K562 (cell line): ENCODE data around the gene WDR93. TPM values are rescaled to one million over a fixed set of nuclear protein-coding genes. Genes with fewer than 3 reads are reported as not detected.

Source experiments
- ARID1B ChIP-seq: fragments of 450-650 bp; IDR thresholded peaks from 2 replicates; pipeline ENCODE4 v1.6.1; 2016; ENCODE audit warnings: antibody characterized with exemption, mild to moderate bottlenecking, inconsistent platforms
- COPS2 ChIP-seq: fragments of 450-650 bp; conservative IDR thresholded peaks from 2 replicates; pipeline ENCODE4 v1.6.1; 2016; ENCODE audit warnings: mild to moderate bottlenecking, moderate library complexity
- ETV1 ChIP-seq: fragments of 450-650 bp; conservative IDR thresholded peaks from 2 replicates; pipeline ENCODE4 v1.6.1; 2016; ENCODE audit warnings: missing genetic modification characterization, control low read depth, low read depth, missing compliant biosample characterization
- HDAC2 ChIP-seq: fragments of 450-650 bp; IDR thresholded peaks from 2 replicates; pipeline ENCODE4 v1.6.1; 2016; ENCODE audit warnings: mild to moderate bottlenecking
- KLF16 ChIP-seq: IDR thresholded peaks from 2 replicates; pipeline ENCODE4 v1.6.1; 2016; ENCODE audit warnings: antibody characterized with exemption
- POLR2A ChIP-seq: fragments of 450-650 bp; conservative IDR thresholded peaks from 2 replicates; pipeline ENCODE4 v1.6.1; 2016
- POLR2H ChIP-seq: IDR thresholded peaks from 2 replicates; pipeline ENCODE4 v1.6.1; 2016; ENCODE audit warnings: missing genetic modification characterization, low read depth, mild to moderate bottlenecking, control low read depth, missing compliant biosample characterization, moderate library complexity
- PTRF ChIP-seq: fragments of 450-650 bp; IDR thresholded peaks from 2 replicates; pipeline ENCODE4 v1.6.1; 2016; ENCODE audit warnings: mild to moderate bottlenecking, missing genetic modification characterization, missing compliant biosample characterization
- RHOXF2B ChIP-seq: fragments of 250-450 bp; sonication (Bioruptor Pico); conservative IDR thresholded peaks from 2 replicates; pipeline ENCODE4 v1.5.1; 2021
- TCF7L2 ChIP-seq: fragments of 150-350 bp; IDR thresholded peaks from 2 replicates; pipeline ENCODE4 v1.6.1; 2016; ENCODE audit warnings: low read depth, mild to moderate bottlenecking, low read length, moderate library complexity
- ZNF143 ChIP-seq: sonication (generic); formaldehyde crosslinking; IDR thresholded peaks from 2 replicates; pipeline ENCODE4 v1.9.0; 2022; ENCODE audit warnings: mild to moderate bottlenecking, missing genetic modification reagents
- ZNF175 ChIP-seq: fragments of 200-800 bp; sonication (Bioruptor generic); IDR thresholded peaks from 2 replicates; pipeline ENCODE4 v1.6.1; 2016; ENCODE audit warnings: low read depth, mild to moderate bottlenecking, missing genetic modification characterization, missing compliant biosample characterization
- ZZZ3 ChIP-seq: fragments of 450-650 bp; IDR thresholded peaks from 2 replicates; pipeline ENCODE4 v1.6.1; 2016; ENCODE audit warnings: antibody characterized with exemption, mild to moderate bottlenecking, moderate library complexity
- polyA plus RNA-seq, 8 experiments: library from polyadenylated mRNA; depleted of rRNA in 4 of 8; stranded (reverse) in 5 of 8; unstranded in 3 of 8; fragments of >200 nt; fragmentation: Nextera tagmentation in 2 of 8; fragmentation: Illumina TruSeq in 1 of 8; extraction: Ambion mirVana in 2 of 8; extraction: Trizol in 1 of 8; gene quantifications; 2 replicates each; pipeline versions ENCODE4 v1.2.1 to v1.2.3, GENCODE V29; 2011 to 2014; ENCODE audit warnings: inconsistent platforms in 1 of 8, missing spikeins in 1 of 8
- total RNA-seq, 7 experiments: library from RNA; depleted of rRNA in 6 of 7; stranded (reverse); fragments of >200 nt in 6 of 7; fragmentation: Illumina TruSeq in 2 of 7; extraction: Trizol in 2 of 7; gene quantifications; 2 replicates each; pipeline versions ENCODE4 v1.2.1 to v1.2.3, GENCODE V29; 2011 to 2021; ENCODE audit warnings: low replicate concordance in 1 of 7
- TF ChIP-seq, protein P1 (sequence below): fragments of 250-450 bp; sonication (Bioruptor Pico); IDR thresholded peaks from 2 replicates; pipeline ENCODE4 v1.8.0; 2021; ENCODE audit warnings: mild to moderate bottlenecking, moderate library complexity
- TF ChIP-seq, protein P2 (sequence below): fragments of 450-650 bp; formaldehyde crosslinking; IDR thresholded peaks from 2 replicates; pipeline ENCODE4 v1.4.0; 2020; ENCODE audit warnings: mild to moderate bottlenecking, moderate library complexity
- TF ChIP-seq, protein P3 (sequence below), 2 experiments: IDR thresholded peaks in 1 of 2; conservative IDR thresholded peaks in 1 of 2; 2 replicates each; pipeline ENCODE4 v1.6.1; 2016; ENCODE audit warnings: low read depth in 2 of 2, mild to moderate bottlenecking in 1 of 2, missing compliant biosample characterization in 1 of 2, missing genetic modification characterization in 1 of 2, moderate library complexity in 1 of 2
- TF ChIP-seq, protein P4 (sequence below): IDR thresholded peaks from 3 replicates; pipeline ENCODE4 v1.6.1; 2011; ENCODE audit warnings: borderline replicate concordance, mild to moderate bottlenecking, moderate library complexity; ENCODE audit not compliant: insufficient read length; ENCODE audit errors: extremely low read depth
- TF ChIP-seq, protein P5 (sequence below), 2 experiments: fragments of 250-450 bp in 1 of 2; fragments of 450-650 bp in 1 of 2; sonication (Bioruptor Pico) in 1 of 2; IDR thresholded peaks; 2 replicates each; pipeline versions ENCODE4 v1.6.1 to v1.8.0; 2016 to 2021; ENCODE audit warnings: mild to moderate bottlenecking in 2 of 2, moderate library complexity in 2 of 2, missing compliant biosample characterization in 1 of 2, missing genetic modification characterization in 1 of 2

The WDR93 gene
- total and polyA plus RNA-seq, 9 of the 15 experiments (the other 6 are each of a cell fraction or from before 2014, with no cell fraction given): not detected

DNA sequence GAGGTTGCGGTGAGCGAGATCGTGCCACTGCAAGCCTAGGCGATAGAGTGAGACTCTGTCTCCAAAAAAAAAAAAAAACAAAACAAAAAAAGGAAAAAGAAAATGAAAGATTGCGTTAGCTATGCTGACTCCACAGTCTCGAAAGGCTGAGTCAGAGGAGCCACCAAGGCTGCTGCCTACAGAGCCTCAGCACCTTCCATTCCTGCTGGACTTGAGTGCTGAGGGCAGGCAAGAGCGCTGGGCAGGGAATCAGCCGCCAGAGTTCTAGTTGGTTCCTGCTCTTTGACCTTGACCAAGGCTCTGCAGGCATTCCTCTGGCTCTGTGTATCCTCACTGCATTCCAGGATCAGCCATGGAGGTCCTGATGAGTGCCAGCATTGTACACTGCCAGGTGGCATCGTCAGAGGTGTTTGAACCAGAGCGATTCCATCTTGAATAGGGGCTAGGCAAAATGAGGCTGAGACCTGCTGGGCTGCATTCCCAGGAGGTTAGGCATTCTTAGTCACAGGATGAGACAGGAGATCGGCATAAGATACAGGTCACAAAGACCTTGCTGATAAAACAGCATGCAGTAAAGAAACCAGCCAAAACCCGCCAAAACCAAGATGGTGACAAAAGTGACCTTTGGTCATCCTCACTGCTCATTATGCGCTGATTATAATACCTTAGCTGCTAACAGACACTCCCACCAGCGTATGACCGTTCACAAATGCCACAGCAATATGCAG is 91.4 kb downstream of the WDR93 start (continued):
- TF ChIP-seq HDAC2: no peak; the same call in 1 of the 2 replicates
- peak; percentile 64; the same call in 1 of the 2 replicates for TF ChIP-seq KLF16
- TF ChIP-seq, protein P1, sequence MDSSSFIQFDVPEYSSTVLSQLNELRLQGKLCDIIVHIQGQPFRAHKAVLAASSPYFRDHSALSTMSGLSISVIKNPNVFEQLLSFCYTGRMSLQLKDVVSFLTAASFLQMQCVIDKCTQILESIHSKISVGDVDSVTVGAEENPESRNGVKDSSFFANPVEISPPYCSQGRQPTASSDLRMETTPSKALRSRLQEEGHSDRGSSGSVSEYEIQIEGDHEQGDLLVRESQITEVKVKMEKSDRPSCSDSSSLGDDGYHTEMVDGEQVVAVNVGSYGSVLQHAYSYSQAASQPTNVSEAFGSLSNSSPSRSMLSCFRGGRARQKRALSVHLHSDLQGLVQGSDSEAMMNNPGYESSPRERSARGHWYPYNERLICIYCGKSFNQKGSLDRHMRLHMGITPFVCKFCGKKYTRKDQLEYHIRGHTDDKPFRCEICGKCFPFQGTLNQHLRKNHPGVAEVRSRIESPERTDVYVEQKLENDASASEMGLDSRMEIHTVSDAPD (CRISPR knock-in tag): peak; percentile 91
- peak; percentile 75; the same call in 1 of the 2 replicates for TF ChIP-seq ETV1 (tag)
- TF ChIP-seq ZNF143 (CRISPR knock-in tag): no peak
- TF ChIP-seq ARID1B: peak; percentile 57; the same call in 1 of the 2 replicates
- TF ChIP-seq ZNF175 (CRISPR knock-in tag): peak; percentile 96
- TF ChIP-seq POLR2H: no peak
- TF ChIP-seq COPS2: no peak
- TF ChIP-seq, protein P2, sequence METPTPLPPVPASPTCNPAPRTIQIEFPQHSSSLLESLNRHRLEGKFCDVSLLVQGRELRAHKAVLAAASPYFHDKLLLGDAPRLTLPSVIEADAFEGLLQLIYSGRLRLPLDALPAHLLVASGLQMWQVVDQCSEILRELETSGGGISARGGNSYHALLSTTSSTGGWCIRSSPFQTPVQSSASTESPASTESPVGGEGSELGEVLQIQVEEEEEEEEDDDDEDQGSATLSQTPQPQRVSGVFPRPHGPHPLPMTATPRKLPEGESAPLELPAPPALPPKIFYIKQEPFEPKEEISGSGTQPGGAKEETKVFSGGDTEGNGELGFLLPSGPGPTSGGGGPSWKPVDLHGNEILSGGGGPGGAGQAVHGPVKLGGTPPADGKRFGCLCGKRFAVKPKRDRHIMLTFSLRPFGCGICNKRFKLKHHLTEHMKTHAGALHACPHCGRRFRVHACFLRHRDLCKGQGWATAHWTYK (CRISPR knock-in tag): peak; percentile 99
- TF ChIP-seq TCF7L2: no peak
- TF ChIP-seq, protein P3, sequence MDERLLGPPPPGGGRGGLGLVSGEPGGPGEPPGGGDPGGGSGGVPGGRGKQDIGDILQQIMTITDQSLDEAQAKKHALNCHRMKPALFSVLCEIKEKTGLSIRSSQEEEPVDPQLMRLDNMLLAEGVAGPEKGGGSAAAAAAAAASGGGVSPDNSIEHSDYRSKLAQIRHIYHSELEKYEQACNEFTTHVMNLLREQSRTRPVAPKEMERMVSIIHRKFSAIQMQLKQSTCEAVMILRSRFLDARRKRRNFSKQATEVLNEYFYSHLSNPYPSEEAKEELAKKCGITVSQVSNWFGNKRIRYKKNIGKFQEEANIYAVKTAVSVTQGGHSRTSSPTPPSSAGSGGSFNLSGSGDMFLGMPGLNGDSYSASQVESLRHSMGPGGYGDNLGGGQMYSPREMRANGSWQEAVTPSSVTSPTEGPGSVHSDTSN (CRISPR knock-in tag; IDR thresholded peaks at IDR 0.05; ENCODE audit: low read depth): no peak
- TF ChIP-seq, protein P3 (tag; conservative IDR thresholded peaks at IDR 0.05; ENCODE audit: low read depth): 0 out of 2 replicates have a peak, but pooled peaks have one; percentile 34
- TF ChIP-seq POLR2A: no peak
- TF ChIP-seq RHOXF2B (CRISPR knock-in tag): peak; percentile 84; the same call in 1 of the 2 replicates
- TF ChIP-seq ZZZ3: no peak
- peak; percentile 98 for TF ChIP-seq PTRF (tag)
- TF ChIP-seq, protein P4, sequence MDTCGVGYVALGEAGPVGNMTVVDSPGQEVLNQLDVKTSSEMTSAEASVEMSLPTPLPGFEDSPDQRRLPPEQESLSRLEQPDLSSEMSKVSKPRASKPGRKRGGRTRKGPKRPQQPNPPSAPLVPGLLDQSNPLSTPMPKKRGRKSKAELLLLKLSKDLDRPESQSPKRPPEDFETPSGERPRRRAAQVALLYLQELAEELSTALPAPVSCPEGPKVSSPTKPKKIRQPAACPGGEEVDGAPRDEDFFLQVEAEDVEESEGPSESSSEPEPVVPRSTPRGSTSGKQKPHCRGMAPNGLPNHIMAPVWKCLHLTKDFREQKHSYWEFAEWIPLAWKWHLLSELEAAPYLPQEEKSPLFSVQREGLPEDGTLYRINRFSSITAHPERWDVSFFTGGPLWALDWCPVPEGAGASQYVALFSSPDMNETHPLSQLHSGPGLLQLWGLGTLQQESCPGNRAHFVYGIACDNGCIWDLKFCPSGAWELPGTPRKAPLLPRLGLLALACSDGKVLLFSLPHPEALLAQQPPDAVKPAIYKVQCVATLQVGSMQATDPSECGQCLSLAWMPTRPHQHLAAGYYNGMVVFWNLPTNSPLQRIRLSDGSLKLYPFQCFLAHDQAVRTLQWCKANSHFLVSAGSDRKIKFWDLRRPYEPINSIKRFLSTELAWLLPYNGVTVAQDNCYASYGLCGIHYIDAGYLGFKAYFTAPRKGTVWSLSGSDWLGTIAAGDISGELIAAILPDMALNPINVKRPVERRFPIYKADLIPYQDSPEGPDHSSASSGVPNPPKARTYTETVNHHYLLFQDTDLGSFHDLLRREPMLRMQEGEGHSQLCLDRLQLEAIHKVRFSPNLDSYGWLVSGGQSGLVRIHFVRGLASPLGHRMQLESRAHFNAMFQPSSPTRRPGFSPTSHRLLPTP: no peak
- TF ChIP-seq, protein P5, sequence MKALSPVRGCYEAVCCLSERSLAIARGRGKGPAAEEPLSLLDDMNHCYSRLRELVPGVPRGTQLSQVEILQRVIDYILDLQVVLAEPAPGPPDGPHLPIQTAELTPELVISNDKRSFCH (CRISPR knock-in tag; IDR thresholded peaks at IDR 0.05): peak; percentile 88
- TF ChIP-seq, protein P5 (tag; IDR thresholded peaks at IDR 0.05): peak; percentile 99
